Breast epithelium (tissue), 3 donors: ENCODE measurements around the gene EPDR1.

Experiments used
- CTCF ChIP-seq, 3 donors: fragments of 450-650 bp; IDR thresholded peaks; one replicate each; pipeline ENCODE4 v1.5.1; 2016 to 2017; ENCODE audit warnings: antibody characterized with exemption in 3 of 3, mild to moderate bottlenecking in 3 of 3, moderate library complexity in 3 of 3
- POLR2A ChIP-seq: fragments of 450-650 bp; IDR thresholded peaks from one replicate; pipeline ENCODE4 v1.6.1; 2016; ENCODE audit warnings: antibody characterized with exemption, mild to moderate bottlenecking, moderate library complexity
- POLR2AphosphoS5 ChIP-seq, 3 donors: sonication (generic); formaldehyde crosslinking; IDR thresholded peaks; one replicate each; pipeline ENCODE4 v1.6.1; 2017; ENCODE audit warnings: antibody characterized with exemption in 3 of 3

GRCh38 chr7:37928878-37929277 lies 8.4 kb downstream of the EPDR1 start:
- TF ChIP-seq CTCF (IDR thresholded peaks at IDR 0.05) (no peak), POLR2A (no peak), POLR2AphosphoS5 (IDR thresholded peaks at IDR 0.05) (no peak)
